ENCODE data around the gene SYF2.

DNA sequence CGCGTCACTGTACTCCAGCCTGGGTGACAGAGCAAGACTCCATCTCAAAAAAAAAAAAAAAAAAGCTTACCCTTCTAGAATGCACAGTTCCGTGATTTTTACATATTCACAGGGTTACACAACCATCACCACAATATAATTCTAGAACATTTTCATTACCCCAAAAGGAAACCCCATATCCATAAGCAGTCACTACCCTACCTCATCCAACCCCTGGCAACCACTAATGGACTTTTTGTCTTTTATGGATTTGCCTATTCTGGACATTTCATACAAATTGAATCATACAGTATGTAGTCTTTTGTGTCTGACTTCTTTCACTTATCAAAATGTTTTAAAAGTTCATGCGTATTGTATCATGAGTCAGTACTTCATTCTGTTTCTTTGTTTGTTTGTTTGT, 22.8 kb downstream of the SYF2 start:
- TF ChIP-seq CTCF (tag by site-specific recombination; IDR thresholded peaks at IDR 0.05) (no peak), ZFP41 (tag by site-specific recombination; IDR thresholded peaks at IDR 0.05; ENCODE audit: borderline replicate concordance) (no peak), ZNF843 (tag by site-specific recombination; IDR thresholded peaks at IDR 0.05) (no peak), YY1 (tag by site-specific recombination; IDR thresholded peaks at IDR 0.05) (no peak), ZFHX2 (tag by site-specific recombination; conservative IDR thresholded peaks at IDR 0.05) (no peak), GFI1B (tag by site-specific recombination; IDR thresholded peaks at IDR 0.05) (no peak), ZBTB20 (tag by site-specific recombination; IDR thresholded peaks at IDR 0.05) (no peak)
- TF ChIP-seq, protein P1, sequence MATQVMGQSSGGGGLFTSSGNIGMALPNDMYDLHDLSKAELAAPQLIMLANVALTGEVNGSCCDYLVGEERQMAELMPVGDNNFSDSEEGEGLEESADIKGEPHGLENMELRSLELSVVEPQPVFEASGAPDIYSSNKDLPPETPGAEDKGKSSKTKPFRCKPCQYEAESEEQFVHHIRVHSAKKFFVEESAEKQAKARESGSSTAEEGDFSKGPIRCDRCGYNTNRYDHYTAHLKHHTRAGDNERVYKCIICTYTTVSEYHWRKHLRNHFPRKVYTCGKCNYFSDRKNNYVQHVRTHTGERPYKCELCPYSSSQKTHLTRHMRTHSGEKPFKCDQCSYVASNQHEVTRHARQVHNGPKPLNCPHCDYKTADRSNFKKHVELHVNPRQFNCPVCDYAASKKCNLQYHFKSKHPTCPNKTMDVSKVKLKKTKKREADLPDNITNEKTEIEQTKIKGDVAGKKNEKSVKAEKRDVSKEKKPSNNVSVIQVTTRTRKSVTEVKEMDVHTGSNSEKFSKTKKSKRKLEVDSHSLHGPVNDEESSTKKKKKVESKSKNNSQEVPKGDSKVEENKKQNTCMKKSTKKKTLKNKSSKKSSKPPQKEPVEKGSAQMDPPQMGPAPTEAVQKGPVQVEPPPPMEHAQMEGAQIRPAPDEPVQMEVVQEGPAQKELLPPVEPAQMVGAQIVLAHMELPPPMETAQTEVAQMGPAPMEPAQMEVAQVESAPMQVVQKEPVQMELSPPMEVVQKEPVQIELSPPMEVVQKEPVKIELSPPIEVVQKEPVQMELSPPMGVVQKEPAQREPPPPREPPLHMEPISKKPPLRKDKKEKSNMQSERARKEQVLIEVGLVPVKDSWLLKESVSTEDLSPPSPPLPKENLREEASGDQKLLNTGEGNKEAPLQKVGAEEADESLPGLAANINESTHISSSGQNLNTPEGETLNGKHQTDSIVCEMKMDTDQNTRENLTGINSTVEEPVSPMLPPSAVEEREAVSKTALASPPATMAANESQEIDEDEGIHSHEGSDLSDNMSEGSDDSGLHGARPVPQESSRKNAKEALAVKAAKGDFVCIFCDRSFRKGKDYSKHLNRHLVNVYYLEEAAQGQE (tag by site-specific recombination; IDR thresholded peaks at IDR 0.05): no peak
- TF ChIP-seq, protein P2, sequence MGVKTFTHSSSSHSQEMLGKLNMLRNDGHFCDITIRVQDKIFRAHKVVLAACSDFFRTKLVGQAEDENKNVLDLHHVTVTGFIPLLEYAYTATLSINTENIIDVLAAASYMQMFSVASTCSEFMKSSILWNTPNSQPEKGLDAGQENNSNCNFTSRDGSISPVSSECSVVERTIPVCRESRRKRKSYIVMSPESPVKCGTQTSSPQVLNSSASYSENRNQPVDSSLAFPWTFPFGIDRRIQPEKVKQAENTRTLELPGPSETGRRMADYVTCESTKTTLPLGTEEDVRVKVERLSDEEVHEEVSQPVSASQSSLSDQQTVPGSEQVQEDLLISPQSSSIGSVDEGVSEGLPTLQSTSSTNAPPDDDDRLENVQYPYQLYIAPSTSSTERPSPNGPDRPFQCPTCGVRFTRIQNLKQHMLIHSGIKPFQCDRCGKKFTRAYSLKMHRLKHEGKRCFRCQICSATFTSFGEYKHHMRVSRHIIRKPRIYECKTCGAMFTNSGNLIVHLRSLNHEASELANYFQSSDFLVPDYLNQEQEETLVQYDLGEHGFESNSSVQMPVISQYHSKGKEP (tag by site-specific recombination; IDR thresholded peaks at IDR 0.05): no peak
- TF ChIP-seq, protein P3, sequence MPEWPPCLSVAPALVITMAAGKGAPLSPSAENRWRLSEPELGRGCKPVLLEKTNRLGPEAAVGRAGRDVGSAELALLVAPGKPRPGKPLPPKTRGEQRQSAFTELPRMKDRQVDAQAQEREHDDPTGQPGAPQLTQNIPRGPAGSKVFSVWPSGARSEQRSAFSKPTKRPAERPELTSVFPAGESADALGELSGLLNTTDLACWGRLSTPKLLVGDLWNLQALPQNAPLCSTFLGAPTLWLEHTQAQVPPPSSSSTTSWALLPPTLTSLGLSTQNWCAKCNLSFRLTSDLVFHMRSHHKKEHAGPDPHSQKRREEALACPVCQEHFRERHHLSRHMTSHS (tag by site-specific recombination; IDR thresholded peaks at IDR 0.05): no peak
- TF ChIP-seq, protein P4, sequence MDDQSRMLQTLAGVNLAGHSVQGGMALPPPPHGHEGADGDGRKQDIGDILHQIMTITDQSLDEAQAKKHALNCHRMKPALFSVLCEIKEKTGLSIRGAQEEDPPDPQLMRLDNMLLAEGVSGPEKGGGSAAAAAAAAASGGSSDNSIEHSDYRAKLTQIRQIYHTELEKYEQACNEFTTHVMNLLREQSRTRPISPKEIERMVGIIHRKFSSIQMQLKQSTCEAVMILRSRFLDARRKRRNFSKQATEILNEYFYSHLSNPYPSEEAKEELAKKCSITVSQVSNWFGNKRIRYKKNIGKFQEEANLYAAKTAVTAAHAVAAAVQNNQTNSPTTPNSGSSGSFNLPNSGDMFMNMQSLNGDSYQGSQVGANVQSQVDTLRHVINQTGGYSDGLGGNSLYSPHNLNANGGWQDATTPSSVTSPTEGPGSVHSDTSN (CRISPR knock-in tag; IDR thresholded peaks at IDR 0.05): no peak
- TF ChIP-seq, protein P5, sequence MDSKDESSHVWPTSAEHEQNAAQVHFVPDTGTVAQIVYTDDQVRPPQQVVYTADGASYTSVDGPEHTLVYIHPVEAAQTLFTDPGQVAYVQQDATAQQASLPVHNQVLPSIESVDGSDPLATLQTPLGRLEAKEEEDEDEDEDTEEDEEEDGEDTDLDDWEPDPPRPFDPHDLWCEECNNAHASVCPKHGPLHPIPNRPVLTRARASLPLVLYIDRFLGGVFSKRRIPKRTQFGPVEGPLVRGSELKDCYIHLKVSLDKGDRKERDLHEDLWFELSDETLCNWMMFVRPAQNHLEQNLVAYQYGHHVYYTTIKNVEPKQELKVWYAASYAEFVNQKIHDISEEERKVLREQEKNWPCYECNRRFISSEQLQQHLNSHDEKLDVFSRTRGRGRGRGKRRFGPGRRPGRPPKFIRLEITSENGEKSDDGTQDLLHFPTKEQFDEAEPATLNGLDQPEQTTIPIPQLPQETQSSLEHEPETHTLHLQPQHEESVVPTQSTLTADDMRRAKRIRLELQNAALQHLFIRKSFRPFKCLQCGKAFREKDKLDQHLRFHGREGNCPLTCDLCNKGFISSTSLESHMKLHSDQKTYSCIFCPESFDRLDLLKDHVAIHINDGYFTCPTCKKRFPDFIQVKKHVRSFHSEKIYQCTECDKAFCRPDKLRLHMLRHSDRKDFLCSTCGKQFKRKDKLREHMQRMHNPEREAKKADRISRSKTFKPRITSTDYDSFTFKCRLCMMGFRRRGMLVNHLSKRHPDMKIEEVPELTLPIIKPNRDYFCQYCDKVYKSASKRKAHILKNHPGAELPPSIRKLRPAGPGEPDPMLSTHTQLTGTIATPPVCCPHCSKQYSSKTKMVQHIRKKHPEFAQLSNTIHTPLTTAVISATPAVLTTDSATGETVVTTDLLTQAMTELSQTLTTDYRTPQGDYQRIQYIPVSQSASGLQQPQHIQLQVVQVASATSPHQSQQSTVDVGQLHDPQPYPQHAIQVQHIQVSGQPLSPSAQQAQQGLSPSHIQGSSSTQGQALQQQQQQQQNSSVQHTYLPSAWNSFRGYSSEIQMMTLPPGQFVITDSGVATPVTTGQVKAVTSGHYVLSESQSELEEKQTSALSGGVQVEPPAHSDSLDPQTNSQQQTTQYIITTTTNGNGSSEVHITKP (tag by site-specific recombination; IDR thresholded peaks at IDR 0.05): no peak

Measured in HEK293 (cell line).